PC-3 (cell line): Measurements from ENCODE around the gene TTC31.

Experiments
- EZH2phosphoT487 ChIP-seq: fragments of 300-600 bp; sonication (generic); IDR thresholded peaks from 2 replicates; pipeline ENCODE4 v1.6.1; 2018; ENCODE audit warnings: mild to moderate bottlenecking, antibody characterized with exemption, low read length, borderline replicate concordance
- TF ChIP-seq, protein P1 (sequence below): fragments of 300-600 bp; sonication (generic); conservative IDR thresholded peaks from 2 replicates; pipeline ENCODE4 v1.5.1; 2017; ENCODE audit warnings: antibody characterized with exemption, low read depth, mild to moderate bottlenecking, low read length

DNA sequence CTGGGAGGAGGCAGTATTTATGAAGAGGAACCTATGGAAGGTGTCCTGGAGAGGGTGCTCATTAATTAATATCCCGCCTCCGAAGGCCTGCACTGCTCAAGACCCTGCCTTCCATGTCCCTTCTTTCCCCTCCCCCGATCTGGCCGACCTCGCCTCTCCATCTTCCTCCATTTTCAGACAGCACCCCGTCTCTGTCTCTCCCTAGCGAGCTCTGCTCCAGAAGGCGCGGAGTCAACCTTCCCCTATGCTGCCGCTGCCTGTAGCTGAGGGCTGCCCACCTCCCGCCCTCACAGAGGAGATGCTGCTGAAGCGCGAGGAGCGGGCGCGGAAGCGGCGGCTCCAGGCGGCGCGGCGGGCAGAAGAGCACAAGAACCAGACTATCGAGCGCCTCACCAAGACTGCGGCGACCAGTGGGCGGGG lies 25.7 kb upstream of the TTC31 start:
- TF ChIP-seq, protein P1, sequence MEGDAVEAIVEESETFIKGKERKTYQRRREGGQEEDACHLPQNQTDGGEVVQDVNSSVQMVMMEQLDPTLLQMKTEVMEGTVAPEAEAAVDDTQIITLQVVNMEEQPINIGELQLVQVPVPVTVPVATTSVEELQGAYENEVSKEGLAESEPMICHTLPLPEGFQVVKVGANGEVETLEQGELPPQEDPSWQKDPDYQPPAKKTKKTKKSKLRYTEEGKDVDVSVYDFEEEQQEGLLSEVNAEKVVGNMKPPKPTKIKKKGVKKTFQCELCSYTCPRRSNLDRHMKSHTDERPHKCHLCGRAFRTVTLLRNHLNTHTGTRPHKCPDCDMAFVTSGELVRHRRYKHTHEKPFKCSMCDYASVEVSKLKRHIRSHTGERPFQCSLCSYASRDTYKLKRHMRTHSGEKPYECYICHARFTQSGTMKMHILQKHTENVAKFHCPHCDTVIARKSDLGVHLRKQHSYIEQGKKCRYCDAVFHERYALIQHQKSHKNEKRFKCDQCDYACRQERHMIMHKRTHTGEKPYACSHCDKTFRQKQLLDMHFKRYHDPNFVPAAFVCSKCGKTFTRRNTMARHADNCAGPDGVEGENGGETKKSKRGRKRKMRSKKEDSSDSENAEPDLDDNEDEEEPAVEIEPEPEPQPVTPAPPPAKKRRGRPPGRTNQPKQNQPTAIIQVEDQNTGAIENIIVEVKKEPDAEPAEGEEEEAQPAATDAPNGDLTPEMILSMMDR = no peak
- no peak for TF ChIP-seq EZH2phosphoT487
